K562 (cell line): ENCODE measurements around the gene BBLN. TPM values are rescaled to one million over a fixed set of nuclear protein-coding genes. Genes with fewer than 3 reads are reported as not detected.

Experiments used
- CREM ChIP-seq: IDR thresholded peaks from 2 replicates; pipeline ENCODE4 v1.6.1; 2014; ENCODE audit warnings: antibody characterized with exemption, low read depth
- CSDE1 ChIP-seq, 2 experiments: fragments of 450-650 bp; IDR thresholded peaks; 2 replicates each; pipeline ENCODE4 v1.6.1; 2016; ENCODE audit warnings: mild to moderate bottlenecking in 1 of 2
- HNRNPK ChIP-seq: fragments of 200-400 bp; formaldehyde crosslinking; IDR thresholded peaks from one replicate; pipeline ENCODE4 v1.6.1; 2018; ENCODE audit warnings: mild to moderate bottlenecking, low read depth, low read length; ENCODE audit not compliant: poor library complexity, severe bottlenecking
- KLF1 ChIP-seq: fragments of 450-650 bp; IDR thresholded peaks from 2 replicates; pipeline ENCODE4 v1.6.1; 2016; ENCODE audit warnings: missing genetic modification characterization, missing compliant biosample characterization
- MAZ ChIP-seq, 2 experiments: fragments of 450-650 bp in 1 of 2; sonication (generic) in 1 of 2; formaldehyde crosslinking; IDR thresholded peaks in 1 of 2; conservative IDR thresholded peaks in 1 of 2; 2 replicates each; pipeline versions ENCODE4 v1.4.0 to v1.5.0; 2020; ENCODE audit warnings: mild to moderate bottlenecking in 1 of 2, missing genetic modification reagents in 1 of 2
- MTA3 ChIP-seq: fragments of 450-650 bp; formaldehyde crosslinking; IDR thresholded peaks from 2 replicates; pipeline ENCODE4 v1.6.1; 2017; ENCODE audit warnings: mild to moderate bottlenecking, borderline replicate concordance
- MTF1 ChIP-seq: fragments of 250-450 bp; sonication (Bioruptor Pico); IDR thresholded peaks from 2 replicates; pipeline ENCODE4 v1.9.0; 2021; ENCODE audit warnings: moderate library complexity, mild to moderate bottlenecking, inconsistent platforms, borderline replicate concordance
- MYNN ChIP-seq, 2 experiments: sonication (generic); formaldehyde crosslinking in 1 of 2; IDR thresholded peaks; 2 replicates each; pipeline versions ENCODE4 v1.5.0 to v1.6.1; 2016 to 2020; ENCODE audit warnings: antibody characterized with exemption in 1 of 2, missing genetic modification reagents in 1 of 2
- NR2F6 ChIP-seq: fragments of 450-650 bp; formaldehyde crosslinking; IDR thresholded peaks from 2 replicates; pipeline ENCODE4 v1.4.0; 2020; ENCODE audit warnings: mild to moderate bottlenecking
- POLR2G ChIP-seq: fragments of 200-400 bp; formaldehyde crosslinking; IDR thresholded peaks from 2 replicates; pipeline ENCODE4 v1.6.1; 2017; ENCODE audit warnings: low read depth, mild to moderate bottlenecking, antibody characterized with exemption, low read length, moderate library complexity
- POLR3A ChIP-seq: IDR thresholded peaks from 2 replicates; pipeline ENCODE4 v1.6.1; 2011; ENCODE audit warnings: borderline replicate concordance, mild to moderate bottlenecking, moderate library complexity; ENCODE audit not compliant: insufficient read length, insufficient read depth; ENCODE audit errors: extremely low read depth
- PPARD ChIP-seq: fragments of 250-450 bp; sonication (Bioruptor Pico); IDR thresholded peaks from 2 replicates; pipeline ENCODE4 v1.8.0; 2022; ENCODE audit warnings: inconsistent platforms, mild to moderate bottlenecking, moderate library complexity
- RBM22 ChIP-seq: fragments of 200-400 bp; formaldehyde crosslinking; IDR thresholded peaks from 2 replicates; pipeline ENCODE4 v1.6.1; 2018; ENCODE audit warnings: low read length, low read depth; ENCODE audit not compliant: poor library complexity, severe bottlenecking
- SIX5 ChIP-seq, 2 experiments: IDR thresholded peaks; 2 replicates each; pipeline ENCODE4 v1.6.1; 2011; ENCODE audit warnings: low read length in 2 of 2, borderline replicate concordance in 1 of 2, low read depth in 1 of 2, mild to moderate bottlenecking in 1 of 2, moderate library complexity in 1 of 2; ENCODE audit not compliant: insufficient read depth in 1 of 2
- SMARCC2 ChIP-seq: fragments of 450-650 bp; IDR thresholded peaks from 2 replicates; pipeline ENCODE4 v1.6.1; 2017; ENCODE audit warnings: antibody characterized with exemption, moderate library complexity, mild to moderate bottlenecking, low read depth
- SPI1 ChIP-seq: IDR thresholded peaks from 2 replicates; pipeline ENCODE4 v1.6.1; 2011; ENCODE audit warnings: low read depth, low read length, control low read depth, borderline replicate concordance
- SRSF1 ChIP-seq: fragments of 200-400 bp; formaldehyde crosslinking; IDR thresholded peaks from 2 replicates; pipeline ENCODE4 v1.6.1; 2017; ENCODE audit warnings: mild to moderate bottlenecking, low read depth, low read length, moderate library complexity
- U2AF1 ChIP-seq: fragments of 200-400 bp; formaldehyde crosslinking; optimal IDR thresholded peaks from 2 replicates; pipeline ENCODE3; 2017; ENCODE audit warnings: mild to moderate bottlenecking, low read depth, low read length, moderate library complexity
- ZFP1 ChIP-seq: fragments of 450-650 bp; formaldehyde crosslinking; IDR thresholded peaks from 2 replicates; pipeline ENCODE4 v1.4.0; 2020; ENCODE audit warnings: mild to moderate bottlenecking, mixed read lengths
- ZNF274 ChIP-seq: IDR thresholded peaks from 2 replicates; pipeline ENCODE4 v1.6.1; 2011; ENCODE audit warnings: low read depth, mild to moderate bottlenecking, low read length, moderate library complexity, borderline replicate concordance
- polyA plus RNA-seq, 8 experiments: library from polyadenylated mRNA; depleted of rRNA in 4 of 8; stranded (reverse) in 5 of 8; unstranded in 3 of 8; fragments of >200 nt; fragmentation: Nextera tagmentation in 2 of 8; fragmentation: Illumina TruSeq in 1 of 8; extraction: Ambion mirVana in 2 of 8; extraction: Trizol in 1 of 8; gene quantifications; 2 replicates each; pipeline versions ENCODE4 v1.2.1 to v1.2.3, GENCODE V29; 2011 to 2014; ENCODE audit warnings: inconsistent platforms in 1 of 8, missing spikeins in 1 of 8
- total RNA-seq, 7 experiments: library from RNA; depleted of rRNA in 6 of 7; stranded (reverse); fragments of >200 nt in 6 of 7; fragmentation: Illumina TruSeq in 2 of 7; extraction: Trizol in 2 of 7; gene quantifications; 2 replicates each; pipeline versions ENCODE4 v1.2.1 to v1.2.3, GENCODE V29; 2011 to 2021; ENCODE audit warnings: low replicate concordance in 1 of 7
- TF ChIP-seq, protein P1 (sequence below): fragments of 450-650 bp; IDR thresholded peaks from 2 replicates; pipeline ENCODE4 v1.6.1; 2016; ENCODE audit warnings: missing biosample characterization, missing genetic modification characterization
- TF ChIP-seq, protein P2 (sequence below): fragments of 450-650 bp; formaldehyde crosslinking; IDR thresholded peaks from 2 replicates; pipeline ENCODE4 v1.4.0; 2020; ENCODE audit warnings: mild to moderate bottlenecking, moderate library complexity
- TF ChIP-seq, protein P3 (sequence below): fragments of 250-450 bp; sonication (Bioruptor Pico); IDR thresholded peaks from 2 replicates; pipeline ENCODE4 v1.5.0; 2021
- TF ChIP-seq, protein P4 (sequence below): sonication (generic); formaldehyde crosslinking; IDR thresholded peaks from 2 replicates; pipeline ENCODE4 v1.5.0; 2020; ENCODE audit warnings: missing genetic modification reagents

Gene BBLN
- total and polyA plus RNA-seq, 9 of the 15 experiments (the other 6 are each of a cell fraction or from before 2014, with no cell fraction given): 4.2 to 331 (median 87.1) TPM

DNA sequence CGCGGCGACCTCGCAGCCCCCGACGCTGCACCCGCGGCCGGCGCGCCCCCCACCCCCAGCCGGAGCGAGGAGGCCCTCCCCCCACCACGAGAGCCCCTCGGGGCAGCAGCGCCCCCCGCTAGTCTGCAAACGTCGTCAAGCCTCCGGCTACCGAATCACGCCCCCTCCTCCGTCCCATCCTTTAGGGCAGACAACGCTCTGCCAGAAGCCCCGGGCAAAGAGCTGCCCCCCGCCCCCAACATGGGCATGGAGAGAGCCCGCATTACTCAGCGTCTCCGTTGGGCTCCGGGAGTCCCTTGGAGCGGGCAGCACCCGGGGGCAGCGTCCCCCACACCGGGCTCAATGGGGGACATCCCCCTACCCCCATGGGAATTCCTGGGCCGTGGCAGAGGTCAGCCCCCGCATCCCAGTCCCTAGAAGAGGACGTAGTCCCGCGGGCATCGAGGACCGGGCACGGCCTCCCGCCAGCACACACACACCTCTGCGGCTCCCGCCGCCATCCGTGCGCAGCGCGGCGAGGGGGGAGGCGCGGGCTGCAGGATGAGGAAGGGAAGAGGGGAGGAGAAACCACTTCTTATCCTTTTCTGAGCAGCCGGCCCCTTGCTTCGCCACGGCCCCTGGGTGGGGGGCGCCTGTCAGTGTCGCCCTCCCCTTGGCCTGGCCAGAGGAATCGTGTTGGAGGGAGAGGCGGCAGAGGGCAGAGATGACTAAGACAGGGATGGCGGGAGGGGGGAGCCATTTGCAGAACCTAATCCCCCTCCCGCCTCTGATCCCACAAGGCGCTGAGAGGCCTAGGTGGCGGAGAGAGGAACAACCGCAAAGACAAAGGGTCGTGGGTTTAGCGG lies 43.9 kb downstream of the BBLN start (continued):
- no peak for TF ChIP-seq CREM
- no peak for TF ChIP-seq SRSF1
- TF ChIP-seq ZNF274: no peak
- TF ChIP-seq, protein P1, sequence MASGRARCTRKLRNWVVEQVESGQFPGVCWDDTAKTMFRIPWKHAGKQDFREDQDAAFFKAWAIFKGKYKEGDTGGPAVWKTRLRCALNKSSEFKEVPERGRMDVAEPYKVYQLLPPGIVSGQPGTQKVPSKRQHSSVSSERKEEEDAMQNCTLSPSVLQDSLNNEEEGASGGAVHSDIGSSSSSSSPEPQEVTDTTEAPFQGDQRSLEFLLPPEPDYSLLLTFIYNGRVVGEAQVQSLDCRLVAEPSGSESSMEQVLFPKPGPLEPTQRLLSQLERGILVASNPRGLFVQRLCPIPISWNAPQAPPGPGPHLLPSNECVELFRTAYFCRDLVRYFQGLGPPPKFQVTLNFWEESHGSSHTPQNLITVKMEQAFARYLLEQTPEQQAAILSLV (tag): no peak
- no peak for TF ChIP-seq RBM22
- TF ChIP-seq KLF1 (tag): no peak
- peak; percentile 93 for TF ChIP-seq MTA3
- no peak for TF ChIP-seq POLR3A
- 0 out of 2 replicates have a peak, but pooled peaks have one; percentile 45 for TF ChIP-seq MTF1
- TF ChIP-seq SMARCC2: peak; percentile 66; the same call in 1 of the 2 replicates
- no peak for TF ChIP-seq MYNN (IDR thresholded peaks at IDR 0.05)
- no peak for TF ChIP-seq MYNN (CRISPR knock-in tag; IDR thresholded peaks at IDR 0.05)
- peak; percentile 73 for TF ChIP-seq POLR2G
- TF ChIP-seq, protein P2, sequence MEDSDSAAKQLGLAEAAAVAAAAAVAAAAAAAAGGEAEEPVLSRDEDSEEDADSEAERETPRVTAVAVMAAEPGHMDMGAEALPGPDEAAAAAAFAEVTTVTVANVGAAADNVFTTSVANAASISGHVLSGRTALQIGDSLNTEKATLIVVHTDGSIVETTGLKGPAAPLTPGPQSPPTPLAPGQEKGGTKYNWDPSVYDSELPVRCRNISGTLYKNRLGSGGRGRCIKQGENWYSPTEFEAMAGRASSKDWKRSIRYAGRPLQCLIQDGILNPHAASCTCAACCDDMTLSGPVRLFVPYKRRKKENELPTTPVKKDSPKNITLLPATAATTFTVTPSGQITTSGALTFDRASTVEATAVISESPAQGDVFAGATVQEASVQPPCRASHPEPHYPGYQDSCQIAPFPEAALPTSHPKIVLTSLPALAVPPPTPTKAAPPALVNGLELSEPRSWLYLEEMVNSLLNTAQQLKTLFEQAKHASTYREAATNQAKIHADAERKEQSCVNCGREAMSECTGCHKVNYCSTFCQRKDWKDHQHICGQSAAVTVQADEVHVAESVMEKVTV (CRISPR knock-in tag): no peak
- no peak for TF ChIP-seq ZFP1 (CRISPR knock-in tag)
- TF ChIP-seq, protein P3, sequence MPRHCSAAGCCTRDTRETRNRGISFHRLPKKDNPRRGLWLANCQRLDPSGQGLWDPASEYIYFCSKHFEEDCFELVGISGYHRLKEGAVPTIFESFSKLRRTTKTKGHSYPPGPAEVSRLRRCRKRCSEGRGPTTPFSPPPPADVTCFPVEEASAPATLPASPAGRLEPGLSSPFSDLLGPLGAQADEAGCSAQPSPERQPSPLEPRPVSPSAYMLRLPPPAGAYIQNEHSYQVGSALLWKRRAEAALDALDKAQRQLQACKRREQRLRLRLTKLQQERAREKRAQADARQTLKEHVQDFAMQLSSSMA: no peak
- no peak; the same call in 1 of the 2 replicates for TF ChIP-seq SPI1
- TF ChIP-seq NR2F6 (CRISPR knock-in tag): no peak
- no peak for TF ChIP-seq PPARD (CRISPR knock-in tag)
- no peak for TF ChIP-seq SIX5 (IDR thresholded peaks at IDR 0.05; ENCODE audit: borderline replicate concordance in 1 of 2, insufficient read depth in 1 of 2, low read depth in 1 of 2, low read length in 2 of 2)
- TF ChIP-seq, protein P4, sequence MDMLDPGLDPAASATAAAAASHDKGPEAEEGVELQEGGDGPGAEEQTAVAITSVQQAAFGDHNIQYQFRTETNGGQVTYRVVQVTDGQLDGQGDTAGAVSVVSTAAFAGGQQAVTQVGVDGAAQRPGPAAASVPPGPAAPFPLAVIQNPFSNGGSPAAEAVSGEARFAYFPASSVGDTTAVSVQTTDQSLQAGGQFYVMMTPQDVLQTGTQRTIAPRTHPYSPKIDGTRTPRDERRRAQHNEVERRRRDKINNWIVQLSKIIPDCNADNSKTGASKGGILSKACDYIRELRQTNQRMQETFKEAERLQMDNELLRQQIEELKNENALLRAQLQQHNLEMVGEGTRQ: no peak
- no peak for TF ChIP-seq HNRNPK
- TF ChIP-seq MAZ (CRISPR knock-in tag; conservative IDR thresholded peaks at IDR 0.05 in 1 of 2, IDR thresholded peaks at IDR 0.05 in 1 of 2): peak; percentile 60 to 84; a peak in 3 of 4 replicates
- no peak for TF ChIP-seq U2AF1
- TF ChIP-seq CSDE1 (IDR thresholded peaks at IDR 0.05): no peak
